ENCODE data around the gene SERINC5.

Gene SERINC5

GRCh38 chr5:80083101-80083890 lies 172.6 kb downstream of the SERINC5 start:
- peak in 1 of 2 experiments; percentile 31 for DNase-seq

GRCh38 chr5:80082731-80083100 lies 173.1 kb downstream of the SERINC5 start:
- no peak for DNase-seq

- no peak for DNase-seq
These were observed 173.6 kb downstream of the SERINC5 start for GRCh38 chr5:80082281-80082680.

GRCh38 chr5:80078921-80079320 lies 176.9 kb downstream of the SERINC5 start:
- DNase-seq = no peak

GRCh38 chr5:80077051-80077714 lies 178.7 kb downstream of the SERINC5 start:
- DNase-seq = no peak

GRCh38 chr5:80076131-80077050 lies 179.5 kb downstream of the SERINC5 start:
- DNase-seq = no peak

GRCh38 chr5:80072103-80073073 lies 183.5 kb downstream of the SERINC5 start:
- no peak for DNase-seq

GRCh38 chr5:80071510-80072021 lies 184.3 kb downstream of the SERINC5 start:
- no peak for DNase-seq

GRCh38 chr5:80070338-80071056 lies 185.4 kb downstream of the SERINC5 start:
- no peak for DNase-seq

GRCh38 chr5:80069918-80070318 lies 185.9 kb downstream of the SERINC5 start:
- DNase-seq = no peak

- no peak for DNase-seq
These were observed 186.5 kb downstream of the SERINC5 start for GRCh38 chr5:80069251-80069800.

- no peak for DNase-seq
These were observed 187.1 kb downstream of the SERINC5 start for GRCh38 chr5:80068775-80069174.

GRCh38 chr5:80068246-80068636 lies 187.6 kb downstream of the SERINC5 start:
- no peak for DNase-seq

GRCh38 chr5:80067531-80068245 lies 188.2 kb downstream of the SERINC5 start:
- no peak for DNase-seq

GRCh38 chr5:80067016-80067415 lies 188.8 kb downstream of the SERINC5 start:
- no peak for DNase-seq

GRCh38 chr5:80064124-80064523 lies 191.7 kb downstream of the SERINC5 start:
- DNase-seq = no peak
